GM12878 (cell line): ENCODE results near the gene BICD1. TPM values are rescaled to one million over a fixed set of nuclear protein-coding genes. Genes with fewer than 3 reads are reported as not detected.
A peak's percentile ranks its signal among the peaks of the same experiment; 100 is the strongest.

Source experiments
- ATAC-seq: fragments of 200-7000 bp; cut with Tn5 transposase; 3 replicates; pipeline ENCODE4 v1.9.1; 2020; ENCODE audit warnings: mild to moderate bottlenecking, moderate library complexity
- BruUV-seq: library from RNA; stranded (reverse); fragments of 400-500 nt; replicated peaks from 2 replicates; lab custom pipeline; 2021; lab: Mats Ljungman, UMichigan
- CTCF ChIA-PET: fragments of 300-600 bp; sonication (Branson Sonifier 250); formaldehyde crosslinking; extraction: SDS; loops from one replicate; lab custom pipeline; 2021; ENCODE audit warnings: inconsistent platforms; lab: Yijun Ruan, JAX
- POLR2A ChIA-PET: fragments of 350-600 bp; formaldehyde crosslinking; extraction: SDS; loops from one replicate; lab custom pipeline; 2021; ENCODE audit warnings: inconsistent platforms; lab: Charles Lee
- RAD21 ChIA-PET: fragments of 300-600 bp; sonication (Branson Sonifier 250); formaldehyde crosslinking; loops from one replicate; lab custom pipeline; 2023; ENCODE audit warnings: antibody characterized with exemption; ENCODE audit not compliant: unreplicated experiment; lab: Charles Lee
- SMC1A ChIA-PET: fragments of 300-600 bp; sonication (Branson Sonifier 250); formaldehyde crosslinking; loops from one replicate; lab custom pipeline; 2023; ENCODE audit not compliant: unreplicated experiment, uncharacterized antibody; lab: Charles Lee
- DNase-seq: peaks from one replicate; pipeline ENCODE4 v3.0.0-alpha.2; 2011; ENCODE audit warnings: low read depth, low spot score
- FAIRE-seq: peaks from 3 replicates; lab custom pipeline; 2011; peaks lifted over from hg19 to GRCh38; lab: Jason Lieb, UNC
- H2AFZ ChIP-seq: 2 replicates; pipeline ENCODE4 v1.6.0; 2011; ENCODE audit warnings: low read depth, low read length, control low read depth; ENCODE audit not compliant: control insufficient read depth
- H3K27ac ChIP-seq: 2 replicates; pipeline ENCODE4 v1.5.1; 2011; ENCODE audit warnings: control low read depth; ENCODE audit not compliant: control insufficient read depth, insufficient read depth
- H3K27me3 ChIP-seq, 2 experiments: replicated peaks in 1 of 2; 2 replicates each; pipeline versions ENCODE4 v1.6.0 to v1.6.1; 2011; ENCODE audit warnings: low read length in 1 of 2; ENCODE audit not compliant: control insufficient read depth in 2 of 2, insufficient read depth in 2 of 2
- H3K36me3 ChIP-seq, 2 experiments: 2 replicates each; pipeline ENCODE4 v1.5.1; 2011; ENCODE audit warnings: low read length in 1 of 2; ENCODE audit not compliant: control insufficient read depth in 2 of 2, insufficient read depth in 2 of 2
- H3K4me1 ChIP-seq: 2 replicates; pipeline ENCODE4 v1.6.1; 2011; ENCODE audit warnings: mild to moderate bottlenecking, low read length, moderate library complexity, mixed read lengths; ENCODE audit not compliant: control insufficient read depth, insufficient read depth
- H3K4me2 ChIP-seq: 2 replicates; pipeline ENCODE4 v1.6.0; 2011; ENCODE audit warnings: control low read depth; ENCODE audit not compliant: control insufficient read depth, insufficient read depth
- H3K4me3 ChIP-seq: fragments of 200-600 bp; sonication (generic); 2 replicates; pipeline ENCODE4 v1.5.1; 2016
- H3K79me2 ChIP-seq: 2 replicates; pipeline ENCODE4 v1.6.0; 2011; ENCODE audit warnings: low read length; ENCODE audit not compliant: control insufficient read depth, insufficient read depth
- H3K9ac ChIP-seq: 2 replicates; pipeline ENCODE4 v1.8.0; 2011; ENCODE audit warnings: low read length, control low read depth, mixed read lengths; ENCODE audit not compliant: control insufficient read depth, insufficient read depth
- H3K9me3 ChIP-seq: replicated peaks from 3 replicates; pipeline ENCODE4 v1.5.1; 2011; ENCODE audit warnings: mild to moderate bottlenecking, low read length; ENCODE audit not compliant: control insufficient read depth, insufficient read depth
- H4K20me1 ChIP-seq: 2 replicates; pipeline ENCODE4 v1.6.0; 2011; ENCODE audit not compliant: control insufficient read depth, insufficient read depth
- E2F4 ChIP-seq: IDR thresholded peaks from 2 replicates; pipeline ENCODE4 v1.6.1; 2012; ENCODE audit warnings: low read depth, low read length, improper control_type of control experiment
- EP300 ChIP-seq, 2 experiments: fragments of 150-350 bp in 1 of 2; IDR thresholded peaks; 2 replicates each; pipeline ENCODE4 v1.6.1; 2011 to 2012; ENCODE audit warnings: low read depth in 2 of 2, low read length in 2 of 2, borderline replicate concordance in 1 of 2, improper control_type of control experiment in 1 of 2, inconsistent platforms in 1 of 2; ENCODE audit not compliant: control insufficient read depth in 1 of 2
- JUND ChIP-seq: IDR thresholded peaks from 2 replicates; pipeline ENCODE4 v1.6.1; 2012; ENCODE audit warnings: low read depth, mild to moderate bottlenecking, low read length, improper control_type of control experiment, moderate library complexity
- MTA2 ChIP-seq: fragments of 450-650 bp; IDR thresholded peaks from 2 replicates; pipeline ENCODE4 v1.6.1; 2016; ENCODE audit warnings: low read depth, mild to moderate bottlenecking, moderate library complexity
- PRDM15 ChIP-seq: fragments of 450-650 bp; formaldehyde crosslinking; IDR thresholded peaks from 2 replicates; pipeline ENCODE4 v1.4.0; 2020; ENCODE audit warnings: mild to moderate bottlenecking, moderate library complexity
- SKIL ChIP-seq: fragments of 450-650 bp; IDR thresholded peaks from 2 replicates; pipeline ENCODE4 v1.6.1; 2017; ENCODE audit warnings: mild to moderate bottlenecking, low read depth, inconsistent platforms; ENCODE audit not compliant: poor library complexity, severe bottlenecking
- SP1 ChIP-seq: IDR thresholded peaks from one replicate; pipeline ENCODE4 v1.6.1; 2011; ENCODE audit warnings: low read depth, low read length
- TCF3 ChIP-seq: IDR thresholded peaks from 2 replicates; pipeline ENCODE4 v1.6.1; 2012; ENCODE audit warnings: low read depth, mild to moderate bottlenecking, low read length, borderline replicate concordance; ENCODE audit not compliant: insufficient read depth
- ZBED1 ChIP-seq: IDR thresholded peaks from 2 replicates; pipeline ENCODE4 v1.6.1; 2016; ENCODE audit warnings: borderline replicate concordance
- WGBS: methylation state at CpG from one replicate; pipeline ENCODE4 v1.1.6; 2016; ENCODE audit warnings: low lambda C conversion rate; ENCODE audit not compliant: insufficient replicate concordance, insufficient coverage; ENCODE audit errors: missing lambda C conversion rate; 5-methylcytosine and 5-hydroxymethylcytosine counted together
- in situ Hi-C: fragments of 300-500 bp; cut with MboI; formaldehyde crosslinking; loops from 9 replicates; pipeline ENCODE4 v1.14.3; 2018; ENCODE audit warnings: mixed read lengths
- intact Hi-C: fragments of 100-400 bp; cut with micrococcal nuclease; formaldehyde crosslinking; loops from one replicate; pipeline ENCODE4 v1.14.2; 2022; ENCODE audit not compliant: unreplicated experiment
- polyA plus RNA-seq, 11 experiments: library from polyadenylated mRNA; depleted of rRNA in 4 of 11; unstranded in 6 of 11; stranded (reverse) in 5 of 11; fragments of >200 nt; fragmentation: Nextera tagmentation in 4 of 11; fragmentation: Illumina TruSeq in 1 of 11; extraction: Ambion mirVana in 4 of 11; extraction: Trizol in 1 of 11; gene quantifications; 1 replicate in 1 of 11; 2 replicates in 10 of 11; pipeline versions ENCODE4 v1.2.1 to v1.2.3, GENCODE V29; 2011 to 2016; ENCODE audit warnings: inconsistent platforms in 2 of 11, missing spikeins in 2 of 11, low read depth in 1 of 11
- total RNA-seq, 4 experiments: library from RNA; depleted of rRNA in 3 of 4; stranded (reverse); fragments of >200 nt in 3 of 4; fragmentation: Illumina TruSeq in 1 of 4; extraction: Trizol in 1 of 4; gene quantifications; 2 replicates each; pipeline versions ENCODE4 v1.2.1 to v1.2.3, GENCODE V29; 2013 to 2021

Gene BICD1
- total and polyA plus RNA-seq, 10 of the 15 experiments (the other 5 are each of a cell fraction or from before 2014, with no cell fraction given): 4.7 to 32.5 (median 14.4) TPM

- H3K4me1 ChIP-seq: no peaks in the 10 kb centered on the region
- FAIRE-seq: no peak
- ChIA-PET POLR2A (interaction anchor here (0.5 to 1.0 kb wide), 2 partner anchors 20 to 506 kb away, joined by 3 to 5 read pairs; no protein-coding TSS in a partner anchor), CTCF (no interaction called here), RAD21 (no interaction called here), SMC1A (interaction anchor here (1.0 to 1.2 kb wide), 3 partner anchors 11 to 271 kb away, joined by 3 to 4 read pairs (median 4); partner anchors contain the start of gene BICD1)
- no peak overlapping the region for H3K4me2 ChIP-seq
- H3K27ac ChIP-seq: no peak overlapping the region
- BruUV-seq: no TSS peak
- H3K9ac ChIP-seq: no peak overlapping the region
- H3K27me3 ChIP-seq: no peaks in the 10 kb centered on the region
- no peaks in the 10 kb centered on the region for H4K20me1 ChIP-seq
- TF ChIP-seq PRDM15 (no peak), ZBED1 (no peak)
- no peaks in the 10 kb centered on the region for H3K79me2 ChIP-seq
- 97% methylated on average over 6 of the region's 6 CpGs for WGBS
- in situ Hi-C loops (no loop called here), intact Hi-C loops (no loop called here)
- H3K9me3 ChIP-seq: no peaks in the 10 kb centered on the region
- no peak overlapping the region for H3K4me3 ChIP-seq
- DNase-seq: no peak
- no peak overlapping the region for H2AFZ ChIP-seq
- ATAC-seq: no peak
- no peaks in the 10 kb centered on the region for H3K36me3 ChIP-seq
Observed at GRCh38 chr12:32159381-32159780, 52.7 kb downstream of the BICD1 start.

GRCh38 chr12:32159925-32160324 is 53.3 kb downstream of the BICD1 start:
- Histone ChIP-seq H3K36me3 (no peaks in the 10 kb centered on the region), H3K27me3 (no peaks in the 10 kb centered on the region), H3K79me2 (no peaks in the 10 kb centered on the region), H3K9ac (no peak overlapping the region), H2AFZ (no peak overlapping the region), H3K27ac (no peak overlapping the region), H3K4me2 (no peak overlapping the region), H3K4me3 (no peak overlapping the region), H4K20me1 (no peaks in the 10 kb centered on the region), H3K4me1 (no peaks in the 10 kb centered on the region), H3K9me3 (no peaks in the 10 kb centered on the region)
- ChIA-PET RAD21 (no interaction called here), CTCF (interaction anchor here (0.7 kb wide), 1 partner anchor 92 kb away, joined by 5 read pairs; no protein-coding TSS in a partner anchor), POLR2A (interaction anchor here (0.5 to 1.0 kb wide), 3 partner anchors 21 to 507 kb away, joined by 3 to 9 read pairs (median 5); no protein-coding TSS in a partner anchor), SMC1A (interaction anchor here (0.8 to 1.2 kb wide), 5 partner anchors 10 to 272 kb away, joined by 3 to 4 read pairs (median 4); partner anchors contain the start of gene BICD1)
- DNase-seq (no peak), FAIRE-seq (no peak), ATAC-seq (peak; percentile 52)
- in situ Hi-C loops (no loop called here), intact Hi-C loops (no loop called here)
- WGBS: 97% methylated on average over 3 of the region's 3 CpGs
- no TSS peak for BruUV-seq
- TF ChIP-seq SP1 (no peak), E2F4 (no peak), EP300 (IDR thresholded peaks at IDR 0.05; ENCODE audit: borderline replicate concordance in 1 of 2, control insufficient read depth in 1 of 2, low read depth in 2 of 2, low read length in 2 of 2) (peak; percentile 51 to 52; a peak in 2 of 4 replicates), MTA2 (peak; percentile 45), TCF3 (no peak), SKIL (peak; percentile 33), JUND (no peak)
